Ascending aorta (tissue), 2 donors: Measurements from ENCODE around the gene CDYL. TPM values are rescaled to one million over a fixed set of nuclear protein-coding genes. Genes with fewer than 3 reads are reported as not detected.
"Not testable (repeated sequence)": the region's sequence is repeated elsewhere in the genome, so short reads cannot be mapped to it uniquely, and the experiment has no call there.

Experiments
- DNase-seq, 2 donors: peaks; one replicate each; pipeline ENCODE4 v3.0.0-alpha.2; 2019; ENCODE audit warnings: low spot score in 2 of 2
- H3K27ac ChIP-seq, 2 donors: fragments of 200-600 bp; sonication (generic); one replicate each; pipeline ENCODE4 v1.5.1; 2016 to 2017; ENCODE audit warnings: mild to moderate bottlenecking in 1 of 2
- H3K27me3 ChIP-seq: fragments of 200-600 bp; sonication (generic); one replicate; pipeline ENCODE4 v1.5.1; 2017
- H3K36me3 ChIP-seq, 2 donors: fragments of 200-600 bp; sonication (generic); one replicate each; pipeline ENCODE4 v1.5.1; 2016
- H3K4me1 ChIP-seq, 2 donors: fragments of 200-600 bp; sonication (generic); one replicate each; pipeline ENCODE4 v1.5.1; 2016 to 2017; ENCODE audit warnings: mild to moderate bottlenecking in 1 of 2
- H3K4me3 ChIP-seq, 2 donors: fragments of 200-600 bp; sonication (generic); one replicate each; pipeline ENCODE4 v1.5.1; 2016 to 2017; ENCODE audit warnings: mild to moderate bottlenecking in 1 of 2
- H3K9me3 ChIP-seq, 2 donors: fragments of 200-600 bp; sonication (generic); one replicate each; pipeline ENCODE4 v1.5.1; 2016
- intact Hi-C: fragments of 100-400 bp; cut with DNase I; formaldehyde crosslinking; loops from one replicate; pipeline ENCODE4 v1.15.1; 2023
- total RNA-seq: library from RNA; depleted of rRNA; stranded (reverse); fragments of >200 nt; gene quantifications from one replicate; pipeline ENCODE4 v1.1.0, GENCODE V29; 2016
- TF ChIP-seq, protein P1 (sequence below), 3 experiments: fragments of 200-600 bp in 2 of 3; fragments of 450-650 bp in 1 of 3; sonication (generic) in 2 of 3; IDR thresholded peaks; one replicate each; pipeline ENCODE4 v1.5.1; 2016 to 2019; ENCODE audit warnings: antibody characterized with exemption in 3 of 3, mild to moderate bottlenecking in 1 of 3, moderate library complexity in 1 of 3

CDYL gene
- total RNA-seq, 1 donor from 2014 or later, result 73.7 TPM

DNA sequence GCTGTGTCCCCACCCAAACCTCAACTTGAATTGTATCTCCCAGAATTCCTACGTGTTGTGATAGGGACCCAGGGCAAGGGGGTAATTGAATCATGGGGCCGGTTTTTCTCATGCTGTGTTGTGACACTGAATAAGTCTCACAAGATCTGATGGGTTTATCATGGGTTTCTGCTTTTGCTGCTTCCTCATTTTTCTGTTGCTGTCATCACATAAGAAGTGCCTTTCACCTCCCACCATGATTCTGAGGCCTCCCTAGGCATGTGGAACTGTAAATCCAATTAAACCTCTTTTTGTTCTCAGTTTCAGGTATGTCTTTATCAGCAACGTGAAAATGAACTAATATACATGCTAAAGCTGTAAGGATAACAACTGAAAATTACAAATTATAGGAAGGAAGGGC is 88.3 kb downstream of the CDYL start:
- TF ChIP-seq, protein P1, sequence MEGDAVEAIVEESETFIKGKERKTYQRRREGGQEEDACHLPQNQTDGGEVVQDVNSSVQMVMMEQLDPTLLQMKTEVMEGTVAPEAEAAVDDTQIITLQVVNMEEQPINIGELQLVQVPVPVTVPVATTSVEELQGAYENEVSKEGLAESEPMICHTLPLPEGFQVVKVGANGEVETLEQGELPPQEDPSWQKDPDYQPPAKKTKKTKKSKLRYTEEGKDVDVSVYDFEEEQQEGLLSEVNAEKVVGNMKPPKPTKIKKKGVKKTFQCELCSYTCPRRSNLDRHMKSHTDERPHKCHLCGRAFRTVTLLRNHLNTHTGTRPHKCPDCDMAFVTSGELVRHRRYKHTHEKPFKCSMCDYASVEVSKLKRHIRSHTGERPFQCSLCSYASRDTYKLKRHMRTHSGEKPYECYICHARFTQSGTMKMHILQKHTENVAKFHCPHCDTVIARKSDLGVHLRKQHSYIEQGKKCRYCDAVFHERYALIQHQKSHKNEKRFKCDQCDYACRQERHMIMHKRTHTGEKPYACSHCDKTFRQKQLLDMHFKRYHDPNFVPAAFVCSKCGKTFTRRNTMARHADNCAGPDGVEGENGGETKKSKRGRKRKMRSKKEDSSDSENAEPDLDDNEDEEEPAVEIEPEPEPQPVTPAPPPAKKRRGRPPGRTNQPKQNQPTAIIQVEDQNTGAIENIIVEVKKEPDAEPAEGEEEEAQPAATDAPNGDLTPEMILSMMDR (IDR thresholded peaks at IDR 0.05), result no peak
- Histone ChIP-seq H3K27me3 (no peaks in the 10 kb centered on the region), H3K27ac (no peak overlapping the region), H3K9me3 (peaks cover 25 to 63% of the 10 kb centered on the region in 2 donors), H3K4me3 (no peak overlapping the region), H3K36me3 (no peaks in the 10 kb centered on the region), H3K4me1 (no peaks in the 10 kb centered on the region)
- DNase-seq, result no peak
- intact Hi-C loops, result no loop called here

DNA sequence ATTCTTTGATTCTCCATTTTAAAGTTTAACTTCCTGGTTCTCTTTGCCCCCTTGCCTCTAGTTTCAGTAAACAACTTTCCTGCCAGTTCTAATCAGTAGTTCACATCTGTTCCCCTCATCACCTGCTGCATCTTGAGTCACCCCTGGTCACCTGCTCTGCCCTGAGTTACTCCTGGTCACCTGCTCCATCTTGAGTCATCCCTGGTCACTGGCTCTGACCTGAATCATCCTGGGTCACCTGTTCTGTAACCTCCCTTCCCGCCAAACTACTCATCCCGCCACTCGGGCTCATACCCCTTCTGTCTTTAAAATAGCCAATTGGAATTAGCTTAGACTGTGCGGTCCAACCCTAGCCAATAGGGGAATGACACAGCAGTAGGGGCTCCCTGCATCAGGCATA is 88.8 kb downstream of the CDYL start:
- H3K27me3 ChIP-seq, H3K4me3 ChIP-seq, H3K27ac ChIP-seq, H3K36me3 ChIP-seq, H3K4me1 ChIP-seq, intact Hi-C loops, DNase-seq: not testable (repeated sequence)
- peaks cover 25 to 63% of the 10 kb centered on the region in 2 donors for H3K9me3 ChIP-seq

DNA sequence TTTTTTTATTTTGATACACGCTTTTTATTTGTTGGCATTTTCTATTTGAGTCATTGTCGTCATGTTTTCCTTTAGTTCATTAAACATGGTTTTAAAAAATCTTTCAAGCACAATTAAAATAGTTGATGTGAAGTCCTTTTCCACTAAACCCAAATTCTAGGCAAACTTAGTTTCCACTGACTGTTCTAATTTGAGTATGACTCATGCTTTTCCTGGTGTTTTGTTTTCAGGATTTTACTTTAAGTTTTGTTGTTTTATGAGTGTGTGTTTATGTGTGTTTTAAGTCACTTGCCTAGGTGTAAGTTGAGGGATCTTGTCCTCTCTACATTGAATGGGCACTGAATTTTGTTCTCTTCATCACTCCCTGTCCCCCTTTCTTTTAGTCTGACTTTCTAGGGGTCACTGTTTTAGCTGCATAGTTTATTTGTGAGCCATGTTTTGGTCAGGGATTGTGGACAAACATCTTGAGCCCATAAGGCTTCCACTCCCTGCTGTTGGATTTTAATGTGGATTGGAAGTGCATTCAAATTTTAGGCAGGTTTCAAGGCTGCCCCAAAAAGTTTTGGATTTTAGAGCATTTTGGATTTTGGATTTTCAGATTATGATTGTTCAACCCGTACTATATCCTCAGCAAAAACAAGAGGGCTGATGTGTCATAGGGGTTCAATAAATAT is 94.8 kb downstream of the CDYL start:
- Histone ChIP-seq H3K27ac (no peak overlapping the region), H3K4me3 (no peak overlapping the region), H3K36me3 (no peaks in the 10 kb centered on the region), H3K4me1 (peaks cover 0 to 3% of the 10 kb centered on the region in 2 donors), H3K27me3 (no peaks in the 10 kb centered on the region), H3K9me3 (peaks cover 17 to 29% of the 10 kb centered on the region in 2 donors)
- TF ChIP-seq, protein P1 (IDR thresholded peaks at IDR 0.05), result no peak
- DNase-seq, result no peak
- intact Hi-C loops, result no loop called here

DNA sequence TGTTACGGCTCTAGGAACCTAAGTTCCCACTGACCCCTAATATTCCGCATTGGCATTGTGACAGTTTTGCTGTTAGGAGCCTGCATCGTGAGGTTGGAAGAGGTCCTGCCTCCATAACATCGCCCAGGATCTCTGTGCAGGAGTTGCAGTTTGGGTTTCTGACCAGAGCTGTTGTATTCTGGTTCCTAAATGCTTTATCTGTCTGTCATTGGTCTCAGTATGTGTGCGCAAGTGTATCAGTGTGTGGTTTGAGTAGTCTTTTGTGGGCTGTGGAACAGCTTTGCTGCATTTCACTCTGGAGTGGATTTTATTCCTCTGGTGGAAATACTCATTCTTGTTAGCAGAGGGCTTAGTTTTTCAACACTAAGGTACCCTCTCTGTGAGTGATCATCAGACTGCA is 95.6 kb downstream of the CDYL start:
- TF ChIP-seq, protein P1 (IDR thresholded peaks at IDR 0.05), result no peak
- no peak for DNase-seq
- Histone ChIP-seq H3K4me3 (no peak overlapping the region), H3K4me1 (peaks cover 0 to 3% of the 10 kb centered on the region in 2 donors), H3K27me3 (no peaks in the 10 kb centered on the region), H3K27ac (no peak overlapping the region), H3K9me3 (peaks cover 12 to 23% of the 10 kb centered on the region in 2 donors), H3K36me3 (no peaks in the 10 kb centered on the region)
- intact Hi-C loops, result no loop called here

DNA sequence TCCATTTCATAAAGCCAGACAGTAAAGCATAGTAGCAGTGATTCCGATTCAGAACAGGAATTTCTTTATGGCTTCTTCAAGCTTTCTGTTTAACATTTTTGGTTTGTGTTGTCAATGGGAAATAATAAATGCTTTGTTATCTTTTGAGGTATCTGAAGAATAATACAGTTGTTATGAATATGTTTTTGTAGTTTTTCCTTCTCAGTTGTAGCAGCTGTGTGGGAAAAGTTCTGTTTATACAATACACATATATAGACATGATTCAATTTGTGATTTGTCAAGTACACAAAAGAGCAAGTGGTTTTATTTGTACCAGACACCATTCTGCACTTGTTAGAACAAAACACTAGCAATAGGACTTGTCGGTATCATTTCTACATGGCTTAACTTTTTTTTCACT is 96.6 kb downstream of the CDYL start:
- H3K9me3 ChIP-seq, result peaks cover 1 to 13% of the 10 kb centered on the region in 2 donors
- TF ChIP-seq, protein P1 (IDR thresholded peaks at IDR 0.05), result no peak
- intact Hi-C loops, result no loop called here
- no peaks in the 10 kb centered on the region for H3K36me3 ChIP-seq
- no peak for DNase-seq
- H3K27me3 ChIP-seq, result no peaks in the 10 kb centered on the region
- peaks cover 0 to 3% of the 10 kb centered on the region in 2 donors for H3K4me1 ChIP-seq
- H3K4me3 ChIP-seq, result no peak overlapping the region
- H3K27ac ChIP-seq, result no peak overlapping the region

DNA sequence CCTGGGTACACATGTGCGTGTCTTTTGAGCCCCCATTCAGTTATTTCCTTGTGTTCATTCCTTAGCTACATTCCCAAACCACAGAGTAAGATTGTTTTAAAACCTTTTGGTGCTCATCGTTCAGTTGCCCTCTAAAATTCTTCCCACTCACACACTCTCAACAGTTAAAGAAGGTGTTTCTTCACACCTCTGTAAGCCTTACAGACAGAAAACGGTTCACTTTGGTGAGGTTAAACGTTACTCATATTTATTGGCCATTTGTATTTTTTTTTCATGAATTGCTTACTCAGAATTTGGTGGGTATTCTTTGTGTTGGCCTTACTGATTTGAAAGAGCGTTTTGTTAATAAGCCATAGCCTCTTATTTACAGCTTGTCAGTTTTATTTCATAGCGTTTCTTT is 97.7 kb downstream of the CDYL start:
- no peaks in the 10 kb centered on the region for H3K36me3 ChIP-seq
- H3K4me1 ChIP-seq, result peaks cover 0 to 3% of the 10 kb centered on the region in 2 donors
- TF ChIP-seq, protein P1 (IDR thresholded peaks at IDR 0.05), result no peak
- peaks cover 0 to 4% of the 10 kb centered on the region in 2 donors for H3K9me3 ChIP-seq
- DNase-seq, result no peak
- no peak overlapping the region for H3K27ac ChIP-seq
- intact Hi-C loops, result no loop called here
- no peaks in the 10 kb centered on the region for H3K27me3 ChIP-seq
- H3K4me3 ChIP-seq, result no peak overlapping the region
